HG03025 (cell line): Measurements from ENCODE around the gene TEDC1.
"Not testable (repeated sequence)": the region's sequence is repeated elsewhere in the genome, so short reads cannot be mapped to it uniquely, and the experiment has no call there.

ENCODE experiments used
- ATAC-seq: cut with Tn5 transposase; IDR thresholded peaks from one replicate; pipeline ENCODE4 v1.9.1; 2021; ENCODE audit warnings: mild to moderate bottlenecking, moderate library complexity; ENCODE audit not compliant: unreplicated experiment, low FRiP score

TEDC1 gene

DNA sequence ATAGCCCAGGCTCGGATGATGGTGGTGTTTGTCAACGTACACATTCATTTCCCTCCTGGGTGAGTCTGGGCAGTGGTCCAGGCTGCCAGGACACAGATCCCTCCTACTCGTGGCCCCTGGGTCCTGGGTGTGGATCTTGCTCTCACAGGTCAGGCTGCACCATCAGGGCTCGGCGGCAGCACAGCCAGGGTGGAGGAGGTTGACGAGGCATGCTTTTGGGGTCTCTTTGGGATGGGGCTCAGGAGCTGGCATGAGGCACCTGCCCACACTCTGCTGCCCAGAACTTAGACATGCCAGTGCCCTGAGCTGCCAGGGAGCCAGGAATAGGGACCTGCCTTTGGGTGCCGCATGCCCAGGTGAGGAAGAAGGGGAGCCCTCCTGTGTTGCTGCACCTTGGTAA lies 45.0 kb downstream of the TEDC1 start:
- ATAC-seq, result no peak

DNA sequence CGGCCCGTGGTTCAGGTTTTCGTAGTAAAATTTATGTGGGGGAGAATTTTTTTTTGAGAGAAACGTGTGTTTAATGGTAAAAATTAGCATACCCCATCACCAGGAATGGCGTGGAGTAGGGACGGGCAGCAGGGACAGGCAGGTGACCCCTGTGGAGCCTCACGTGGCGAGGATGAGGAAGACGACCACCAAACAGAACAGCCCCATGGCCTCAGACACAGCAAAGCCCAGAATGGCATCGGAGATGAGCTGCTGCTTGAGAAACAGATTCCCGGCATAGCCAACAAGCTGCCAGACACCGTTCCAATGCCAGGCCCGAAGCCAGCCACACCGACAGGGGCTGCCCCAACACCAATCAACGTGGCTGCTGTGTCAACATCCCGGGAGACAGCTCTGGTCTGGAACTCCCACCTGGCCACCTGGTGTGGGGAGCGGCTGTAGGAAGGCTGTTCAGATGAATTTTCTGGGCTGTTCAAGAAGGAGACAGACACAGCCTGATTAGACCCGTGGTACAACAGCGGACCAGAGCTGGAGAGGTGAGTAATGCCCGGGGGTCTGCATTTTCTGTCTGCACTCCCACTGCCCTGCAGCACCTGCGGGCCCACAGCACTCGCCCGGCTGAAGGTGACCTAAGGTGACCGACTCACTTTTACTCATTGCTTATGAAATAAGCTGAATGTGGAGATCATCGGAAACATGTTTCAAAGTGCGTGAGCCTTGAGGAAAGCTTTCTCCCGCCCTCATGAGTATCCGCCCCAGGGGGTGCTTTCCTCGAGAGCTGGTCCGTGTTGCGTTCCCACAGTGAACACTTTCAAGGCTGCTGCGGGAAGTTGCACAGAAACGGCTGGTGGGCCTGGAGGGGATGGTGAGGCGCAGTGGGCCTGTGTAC lies 45.9 kb downstream of the TEDC1 start:
- ATAC-seq, result no peak

DNA sequence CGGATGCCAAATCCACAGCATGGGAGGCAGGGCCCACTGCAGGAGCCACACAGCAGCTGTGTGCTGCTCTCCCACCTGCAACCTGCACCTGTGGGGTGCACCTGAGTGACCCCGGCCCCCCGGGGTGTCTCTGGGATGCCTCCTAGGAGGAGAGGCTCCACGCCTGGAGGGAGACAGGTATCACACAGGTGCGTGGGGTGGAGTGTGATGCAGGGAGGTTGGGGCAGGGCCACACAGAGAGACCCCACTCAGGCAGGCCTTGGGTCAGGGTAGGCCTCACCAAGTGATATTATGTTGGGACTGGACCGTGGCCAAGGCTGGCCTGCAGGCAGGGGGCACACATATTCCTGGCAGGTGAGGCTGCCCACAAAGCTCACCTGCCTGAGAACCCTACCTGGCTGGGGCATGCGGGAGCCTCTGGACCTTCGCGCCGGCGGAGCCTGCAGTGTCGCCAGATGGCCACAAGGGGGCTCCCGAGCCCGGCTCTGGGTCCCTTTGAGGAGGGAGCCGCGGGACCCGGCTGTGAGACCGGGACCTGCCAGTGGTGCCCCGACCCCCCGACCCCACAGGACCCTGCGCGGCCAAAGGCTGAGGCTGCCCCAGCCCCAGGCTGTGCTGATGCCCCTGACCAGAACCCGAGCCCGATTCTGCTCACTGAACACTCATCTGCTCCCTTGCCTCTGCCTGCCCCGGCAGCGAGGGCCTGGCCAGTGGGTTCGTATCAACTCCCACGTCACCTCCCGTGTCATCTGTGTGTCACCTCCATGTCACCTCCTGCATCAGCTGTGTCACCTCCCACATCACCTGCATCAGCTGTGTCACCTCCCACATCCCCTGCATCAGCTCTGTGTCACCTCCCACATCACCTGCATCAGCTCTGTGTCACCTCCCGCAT lies 46.8 kb downstream of the TEDC1 start:
- ATAC-seq, result no peak

DNA sequence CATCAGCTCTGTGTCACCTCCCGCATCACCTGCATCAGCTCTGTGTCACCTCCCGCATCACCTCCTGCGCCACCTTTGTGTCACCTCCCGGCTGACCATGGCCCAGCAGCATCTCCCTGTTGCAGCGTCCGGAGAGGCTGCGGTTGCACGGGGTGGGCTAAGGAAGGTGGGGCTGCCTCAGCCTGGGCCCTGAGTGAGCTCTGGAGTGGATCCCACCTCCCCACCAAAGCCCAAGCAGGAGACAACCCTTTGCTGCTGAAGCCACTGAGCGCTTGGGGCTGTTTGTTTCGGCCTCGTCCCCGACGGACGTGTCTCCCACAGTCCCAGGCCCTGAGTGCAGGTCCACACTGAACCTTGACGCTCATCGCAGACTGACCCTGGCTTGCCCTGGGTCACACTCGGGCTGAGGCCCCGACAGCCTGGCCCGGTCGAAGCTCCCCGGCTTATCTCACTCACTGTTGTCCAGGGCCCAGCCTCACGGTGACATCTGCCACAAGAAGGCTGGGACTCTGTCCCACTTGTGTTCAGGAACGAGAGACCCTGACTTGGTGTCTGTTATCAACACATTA lies 47.5 kb downstream of the TEDC1 start:
- ATAC-seq, result no peak

GRCh38 chr14:105540811-105541210 lies 49.8 kb downstream of the TEDC1 start:
- ATAC-seq, result no peak

DNA sequence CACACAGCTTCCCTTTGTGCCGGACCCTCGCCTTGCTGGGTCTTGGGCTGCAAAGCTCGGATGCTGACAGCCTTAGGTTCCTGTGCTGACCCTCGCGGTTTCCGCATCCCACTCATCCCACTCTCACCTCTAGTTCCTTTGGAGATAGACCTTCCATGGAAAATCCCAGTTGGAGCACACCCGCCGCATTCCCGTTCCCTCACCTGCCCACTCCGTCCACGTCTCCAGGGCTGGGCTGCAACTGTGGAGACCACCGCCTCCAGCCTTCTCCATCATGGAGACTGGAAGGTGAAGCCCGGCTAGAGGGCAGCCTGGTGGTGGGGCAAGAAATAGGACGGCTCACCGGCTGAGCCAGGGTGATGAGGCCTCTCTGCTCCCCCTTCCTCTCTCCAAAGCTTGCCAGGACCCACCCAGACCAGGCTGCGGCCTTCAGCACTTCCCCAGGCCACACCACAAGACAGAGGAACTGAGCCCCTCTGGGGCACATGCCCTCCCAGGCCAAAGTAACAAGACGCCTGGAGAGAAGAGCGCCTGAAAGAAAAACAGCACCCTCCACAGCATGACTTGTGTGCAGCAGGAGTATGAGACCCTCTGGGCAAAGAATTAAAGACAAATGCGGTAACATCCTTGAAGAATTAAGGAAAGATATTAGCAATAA lies 50.3 kb downstream of the TEDC1 start:
- ATAC-seq, result no peak

- not testable (repeated sequence) for ATAC-seq
Measured at GRCh38 chr14:105545676-105546075, 54.6 kb downstream of the TEDC1 start.

DNA sequence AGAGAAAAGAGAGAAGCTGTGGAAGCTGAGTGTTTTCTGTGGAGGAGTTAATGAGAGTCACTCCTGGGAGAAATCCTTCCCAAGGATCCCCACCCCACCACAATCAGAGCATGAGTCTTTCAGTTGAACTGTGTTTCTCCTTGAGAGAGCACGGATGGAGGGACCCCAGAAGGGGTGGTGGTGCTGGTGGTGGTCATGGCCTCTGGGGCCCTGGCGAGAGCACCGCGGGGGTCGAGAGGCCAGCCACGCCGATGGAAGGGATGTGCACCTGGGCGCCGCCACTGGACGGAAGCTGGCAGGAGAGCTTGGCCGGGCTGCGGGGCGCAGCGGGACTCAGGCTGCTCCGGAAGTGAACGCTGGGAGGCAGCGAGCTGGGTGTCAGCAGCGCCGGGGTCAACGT lies 55.4 kb downstream of the TEDC1 start:
- not testable (repeated sequence) for ATAC-seq

GRCh38 chr14:105547072-105547471 lies 56.0 kb downstream of the TEDC1 start:
- ATAC-seq, result not testable (repeated sequence)

- ATAC-seq, result no peak
Measured at GRCh38 chr14:105547741-105548169, 56.7 kb downstream of the TEDC1 start.
